ENCODE results near the gene APC. TPM values are rescaled to one million over a fixed set of nuclear protein-coding genes. Genes with fewer than 3 reads are reported as not detected.

Gene APC
- total and polyA plus RNA-seq, 2 donors (not counting 3 experiments of a cell fraction or from before 2014, with no cell fraction given), result 11.2 to 39.6 TPM

DNA sequence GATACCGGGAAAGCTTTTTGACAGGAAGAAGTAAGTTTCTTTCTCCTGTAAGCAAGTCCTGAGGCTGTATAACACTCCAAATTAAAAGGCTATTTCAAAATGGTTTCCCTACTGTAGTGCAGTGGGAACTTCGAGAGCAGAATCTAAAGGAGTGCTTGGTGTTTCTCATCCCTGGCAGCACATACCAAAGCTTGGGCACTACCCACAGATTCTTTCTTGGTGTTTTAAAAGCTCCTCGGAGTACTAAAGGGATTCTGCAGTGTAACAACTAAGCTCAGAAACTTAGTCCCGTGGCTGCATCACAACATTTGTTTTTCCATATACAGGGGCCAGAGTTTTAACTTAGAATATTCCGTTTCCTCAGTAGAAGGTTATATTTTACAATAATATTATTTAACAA is 5.6 kb upstream of the APC start:
- peaks cover 4% of the 10 kb centered on the region for H3K79me2 ChIP-seq (ENCODE audit: control insufficient read depth, insufficient read depth, low read length)
- FAIRE-seq (no peak), DNase-seq (ENCODE audit: low read depth, low spot score) (no peak)
- H3K4me1 ChIP-seq (ENCODE audit: control insufficient read depth, extremely low read depth, insufficient read depth, low read length), result peaks cover 14% of the 10 kb centered on the region
- TF ChIP-seq MYC (IDR thresholded peaks at IDR 0.05; ENCODE audit: low read depth, low read length) (no peak), FOS (IDR thresholded peaks at IDR 0.05; ENCODE audit: borderline replicate concordance, insufficient read depth, low read length) (no peak), POLR2A (IDR thresholded peaks at IDR 0.05; ENCODE audit: low read depth, low read length) (no peak), CTCF (IDR thresholded peaks at IDR 0.05; ENCODE audit: extremely low read depth in 1 of 2, insufficient read depth in 1 of 2, low read depth in 1 of 2, low read length in 2 of 2) (no peak), EZH2 (IDR thresholded peaks at IDR 0.05; ENCODE audit: borderline replicate concordance, low read depth, low read length, severe bottlenecking) (no peak)
- TF ChIP-seq, protein P1, sequence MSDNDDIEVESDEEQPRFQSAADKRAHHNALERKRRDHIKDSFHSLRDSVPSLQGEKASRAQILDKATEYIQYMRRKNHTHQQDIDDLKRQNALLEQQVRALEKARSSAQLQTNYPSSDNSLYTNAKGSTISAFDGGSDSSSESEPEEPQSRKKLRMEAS (IDR thresholded peaks at IDR 0.05; ENCODE audit: insufficient read depth, insufficient read length), result no peak
- no peak overlapping the region for H3K4me3 ChIP-seq (replicated peaks in 1 of 3; ENCODE audit: insufficient read depth in 1 of 3, low read depth in 1 of 3, low read length in 3 of 3)
- no peak overlapping the region for H2AFZ ChIP-seq (ENCODE audit: low read depth, low read length)
- H3K27ac ChIP-seq (ENCODE audit: insufficient read depth, low read depth, low read length), result no peak overlapping the region
- dilution Hi-C loops (cut with MboI; ENCODE audit: extremely low pct_ligation_motif_present, low sequenced_read_pairs) (no loop called here), intact Hi-C loops (cut with micrococcal nuclease) (no loop called here)
- H3K4me2 ChIP-seq (ENCODE audit: insufficient read depth, low read length), result no peak overlapping the region
- ChIA-PET POLR2A (no interaction called here), CTCF (no interaction called here)
- no peaks in the 10 kb centered on the region for H3K9me3 ChIP-seq (replicated peaks; ENCODE audit: control insufficient read depth, insufficient read depth, low read length)
- no peaks in the 10 kb centered on the region for H4K20me1 ChIP-seq (replicated peaks; ENCODE audit: control insufficient read depth, extremely low read depth, insufficient read depth, low read length)
- no peaks in the 10 kb centered on the region for H3K9me1 ChIP-seq (replicated peaks; ENCODE audit: control insufficient read depth, extremely low read depth, insufficient read depth, low read length)
- H3K9ac ChIP-seq (replicated peaks; ENCODE audit: extremely low read depth, insufficient read depth, low read length), result no peak overlapping the region
- no peaks in the 10 kb centered on the region for H3K27me3 ChIP-seq (ENCODE audit: control insufficient read depth in 2 of 2, insufficient read depth in 2 of 2, low read length in 2 of 2)
- no TSS peak for BruUV-seq (replicated peaks)
- no peaks in the 10 kb centered on the region for H3K36me3 ChIP-seq (ENCODE audit: control insufficient read depth in 2 of 2, extremely low read depth in 1 of 2, insufficient read depth in 2 of 2, low read length in 2 of 2)

DNA sequence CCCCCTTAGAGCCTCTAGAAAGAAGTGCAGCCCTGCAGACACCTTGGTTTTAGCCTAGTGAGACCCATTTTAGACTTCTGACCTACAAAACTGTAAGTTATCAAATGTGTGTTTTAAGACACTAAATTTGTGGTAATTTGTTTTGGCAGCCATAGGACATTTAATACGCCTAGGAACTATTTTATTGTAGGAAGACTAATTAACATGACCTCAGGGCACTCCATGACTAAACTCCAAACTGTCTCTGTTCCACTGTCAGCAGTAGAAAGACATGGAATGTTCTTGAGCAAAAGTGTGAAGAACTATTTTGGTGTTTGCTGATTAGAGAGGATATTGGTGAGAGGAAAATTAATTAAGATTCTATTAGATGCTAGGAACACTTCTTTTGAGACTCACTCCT is 4.1 kb upstream of the APC start:
- Histone ChIP-seq H3K36me3 (ENCODE audit: control insufficient read depth in 2 of 2, extremely low read depth in 1 of 2, insufficient read depth in 2 of 2, low read length in 2 of 2) (no peaks in the 10 kb centered on the region), H3K9ac (replicated peaks; ENCODE audit: extremely low read depth, insufficient read depth, low read length) (no peak overlapping the region), H3K4me2 (ENCODE audit: insufficient read depth, low read length) (no peak overlapping the region), H4K20me1 (replicated peaks; ENCODE audit: control insufficient read depth, extremely low read depth, insufficient read depth, low read length) (no peaks in the 10 kb centered on the region), H3K4me1 (ENCODE audit: control insufficient read depth, extremely low read depth, insufficient read depth, low read length) (peaks cover 22% of the 10 kb centered on the region), H3K9me1 (replicated peaks; ENCODE audit: control insufficient read depth, extremely low read depth, insufficient read depth, low read length) (no peaks in the 10 kb centered on the region), H3K79me2 (ENCODE audit: control insufficient read depth, insufficient read depth, low read length) (peaks cover 12% of the 10 kb centered on the region), H3K9me3 (replicated peaks; ENCODE audit: control insufficient read depth, insufficient read depth, low read length) (no peaks in the 10 kb centered on the region), H3K4me3 (replicated peaks in 1 of 3; ENCODE audit: insufficient read depth in 1 of 3, low read depth in 1 of 3, low read length in 3 of 3) (no peak overlapping the region), H3K27ac (ENCODE audit: insufficient read depth, low read depth, low read length) (no peak overlapping the region), H2AFZ (ENCODE audit: low read depth, low read length) (no peak overlapping the region), H3K27me3 (ENCODE audit: control insufficient read depth in 2 of 2, insufficient read depth in 2 of 2, low read length in 2 of 2) (no peaks in the 10 kb centered on the region)
- TF ChIP-seq JUN (IDR thresholded peaks at IDR 0.05; ENCODE audit: borderline replicate concordance, insufficient read depth, insufficient read length, low read depth), result no peak
- TF ChIP-seq FOS (IDR thresholded peaks at IDR 0.05; ENCODE audit: borderline replicate concordance, insufficient read depth, low read length), result no peak
- TF ChIP-seq GATA2 (IDR thresholded peaks at IDR 0.05; ENCODE audit: insufficient read depth, insufficient read length, low read depth, low read length), result no peak
- TF ChIP-seq MYC (IDR thresholded peaks at IDR 0.05; ENCODE audit: low read depth, low read length), result no peak
- TF ChIP-seq POLR2A (IDR thresholded peaks at IDR 0.05; ENCODE audit: low read depth, low read length), result no peak
- TF ChIP-seq, protein P1 (IDR thresholded peaks at IDR 0.05; ENCODE audit: insufficient read depth, insufficient read length), result no peak
- FAIRE-seq (no peak), DNase-seq (ENCODE audit: low read depth, low spot score) (no peak)
- ChIA-PET CTCF (interaction anchor here (1.1 kb wide), 1 partner anchor 24 kb away, joined by 4 read pairs; no protein-coding TSS in a partner anchor), POLR2A (no interaction called here)
- no TSS peak for BruUV-seq (replicated peaks)
- intact Hi-C loops (cut with micrococcal nuclease) (no loop called here), dilution Hi-C loops (cut with MboI; ENCODE audit: extremely low pct_ligation_motif_present, low sequenced_read_pairs) (no loop called here)

Measured in endothelial cell of umbilical vein (primary cell).